ENCODE measurements around the gene ALOX5.

The ALOX5 gene

GRCh38 chr10:45443101-45444009 is 69.3 kb downstream of the ALOX5 start:
- no peak for DNase-seq (ENCODE audit: low read depth)

GRCh38 chr10:45444022-45444421 is 70.0 kb downstream of the ALOX5 start:
- DNase-seq (ENCODE audit: low read depth), result no peak

GRCh38 chr10:45444976-45445898 is 71.2 kb downstream of the ALOX5 start:
- no peak for DNase-seq (ENCODE audit: low read depth)

- no peak for DNase-seq (ENCODE audit: low read depth)
These were observed 72.8 kb downstream of the ALOX5 start for GRCh38 chr10:45446858-45447257.

GRCh38 chr10:45447416-45447815 is 73.4 kb downstream of the ALOX5 start:
- no peak for DNase-seq (ENCODE audit: low read depth)

GRCh38 chr10:45450866-45451265 is 76.8 kb downstream of the ALOX5 start:
- no peak for DNase-seq (ENCODE audit: low read depth)

GRCh38 chr10:45451407-45451806 is 77.4 kb downstream of the ALOX5 start:
- DNase-seq (ENCODE audit: low read depth), result no peak

GRCh38 chr10:45452268-45452667 is 78.3 kb downstream of the ALOX5 start:
- no peak for DNase-seq (ENCODE audit: low read depth)

- DNase-seq (ENCODE audit: low read depth), result no peak
These were observed 78.9 kb downstream of the ALOX5 start for GRCh38 chr10:45452743-45453452.

GRCh38 chr10:45453639-45454255 is 79.7 kb downstream of the ALOX5 start:
- DNase-seq (ENCODE audit: low read depth), result no peak

- DNase-seq (ENCODE audit: low read depth), result peak; percentile 8
These were observed 80.2 kb downstream of the ALOX5 start for GRCh38 chr10:45454262-45454661.

- DNase-seq (ENCODE audit: low read depth), result no peak
These were observed 80.8 kb downstream of the ALOX5 start for GRCh38 chr10:45454859-45455258.

- no peak for DNase-seq (ENCODE audit: low read depth)
These were observed 82.2 kb downstream of the ALOX5 start for GRCh38 chr10:45456233-45456632.

GRCh38 chr10:45456822-45457221 is 82.8 kb downstream of the ALOX5 start:
- no peak for DNase-seq (ENCODE audit: low read depth)

- DNase-seq (ENCODE audit: low read depth), result no peak
These were observed 83.5 kb downstream of the ALOX5 start for GRCh38 chr10:45457487-45457886.

- no peak for DNase-seq (ENCODE audit: low read depth)
These were observed 86.3 kb downstream of the ALOX5 start for GRCh38 chr10:45460235-45460878.

- no peak for DNase-seq (ENCODE audit: low read depth)
These were observed 87.0 kb downstream of the ALOX5 start for GRCh38 chr10:45461034-45461433.

GRCh38 chr10:45463244-45464116 is 89.5 kb downstream of the ALOX5 start:
- peak; percentile 92 for DNase-seq (ENCODE audit: low read depth)

- DNase-seq (ENCODE audit: low read depth), result peak; percentile 67
These were observed 91.0 kb downstream of the ALOX5 start for GRCh38 chr10:45464958-45465567.

GRCh38 chr10:45466784-45467183 is 92.8 kb downstream of the ALOX5 start:
- DNase-seq (ENCODE audit: low read depth), result no peak
